Type B pancreatic cell (in vitro differentiated cells): Measurements from ENCODE around the gene WNT11. TPM values are rescaled to one million over a fixed set of nuclear protein-coding genes. Genes with fewer than 3 reads are reported as not detected.

ENCODE experiments used
- DNase-seq: peaks from one replicate; pipeline ENCODE4 v3.0.0; 2021; ENCODE audit warnings: mixed read lengths; ENCODE audit not compliant: unreplicated experiment; ENCODE audit errors: extremely low spot score
- H3K27ac Mint-ChIP-seq: 2 replicates; pipeline ENCODE4 v1.8.0; 2021; ENCODE audit warnings: mild to moderate bottlenecking, mixed read lengths
- H3K27me3 Mint-ChIP-seq: 2 replicates; pipeline ENCODE4 v1.8.0; 2021; ENCODE audit warnings: mixed read lengths
- H3K36me3 Mint-ChIP-seq: 2 replicates; pipeline ENCODE4 v1.8.0; 2021; ENCODE audit warnings: mixed read lengths
- H3K4me1 Mint-ChIP-seq: one replicate; pipeline ENCODE4 v1.8.0; 2021; ENCODE audit warnings: mixed read lengths; ENCODE audit not compliant: unreplicated experiment
- H3K4me3 Mint-ChIP-seq: 2 replicates; pipeline ENCODE4 v1.8.0; 2021; ENCODE audit warnings: mild to moderate bottlenecking, mixed read lengths
- H3K9me3 Mint-ChIP-seq: 2 replicates; pipeline ENCODE4 v1.8.0; 2021; ENCODE audit warnings: mixed read lengths
- total RNA-seq: library from RNA; stranded (reverse); gene quantifications from 2 replicates; pipeline ENCODE4 v1.2.1, GENCODE V29; 2021; ENCODE audit warnings: low replicate concordance
- TF ChIP-seq, protein P1 (sequence below): fragments of 200-600 bp; sonication (generic); conservative IDR thresholded peaks from 2 replicates; pipeline ENCODE4 v1.5.0; 2021; ENCODE audit warnings: antibody characterized with exemption, mild to moderate bottlenecking

Gene WNT11
- total RNA-seq, 1 donor from 2014 or later, result 18.2 TPM

- H3K4me3 Mint-ChIP-seq, result no peak overlapping the region
- TF ChIP-seq, protein P1, sequence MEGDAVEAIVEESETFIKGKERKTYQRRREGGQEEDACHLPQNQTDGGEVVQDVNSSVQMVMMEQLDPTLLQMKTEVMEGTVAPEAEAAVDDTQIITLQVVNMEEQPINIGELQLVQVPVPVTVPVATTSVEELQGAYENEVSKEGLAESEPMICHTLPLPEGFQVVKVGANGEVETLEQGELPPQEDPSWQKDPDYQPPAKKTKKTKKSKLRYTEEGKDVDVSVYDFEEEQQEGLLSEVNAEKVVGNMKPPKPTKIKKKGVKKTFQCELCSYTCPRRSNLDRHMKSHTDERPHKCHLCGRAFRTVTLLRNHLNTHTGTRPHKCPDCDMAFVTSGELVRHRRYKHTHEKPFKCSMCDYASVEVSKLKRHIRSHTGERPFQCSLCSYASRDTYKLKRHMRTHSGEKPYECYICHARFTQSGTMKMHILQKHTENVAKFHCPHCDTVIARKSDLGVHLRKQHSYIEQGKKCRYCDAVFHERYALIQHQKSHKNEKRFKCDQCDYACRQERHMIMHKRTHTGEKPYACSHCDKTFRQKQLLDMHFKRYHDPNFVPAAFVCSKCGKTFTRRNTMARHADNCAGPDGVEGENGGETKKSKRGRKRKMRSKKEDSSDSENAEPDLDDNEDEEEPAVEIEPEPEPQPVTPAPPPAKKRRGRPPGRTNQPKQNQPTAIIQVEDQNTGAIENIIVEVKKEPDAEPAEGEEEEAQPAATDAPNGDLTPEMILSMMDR, result no peak
- H3K36me3 Mint-ChIP-seq, result no peaks in the 10 kb centered on the region
- H3K4me1 Mint-ChIP-seq, result peaks cover 17% of the 10 kb centered on the region
- H3K27ac Mint-ChIP-seq, result peak overlapping the region; percentile 70
- peaks cover 2% of the 10 kb centered on the region for H3K27me3 Mint-ChIP-seq
- DNase-seq, result no peak
- no peaks in the 10 kb centered on the region for H3K9me3 Mint-ChIP-seq
Observed at GRCh38 chr11:76225122-76225611, 18.9 kb upstream of the WNT11 start.

- DNase-seq, result no peak
- Mint-ChIP-seq H3K36me3 (no peaks in the 10 kb centered on the region), H3K4me3 (no peak overlapping the region), H3K27me3 (peaks cover 5% of the 10 kb centered on the region), H3K27ac (peak overlapping the region; percentile 70), H3K4me1 (peaks cover 17% of the 10 kb centered on the region), H3K9me3 (no peaks in the 10 kb centered on the region)
- TF ChIP-seq, protein P1, result no peak
Observed at GRCh38 chr11:76224461-76225121, 18.3 kb upstream of the WNT11 start.

DNA sequence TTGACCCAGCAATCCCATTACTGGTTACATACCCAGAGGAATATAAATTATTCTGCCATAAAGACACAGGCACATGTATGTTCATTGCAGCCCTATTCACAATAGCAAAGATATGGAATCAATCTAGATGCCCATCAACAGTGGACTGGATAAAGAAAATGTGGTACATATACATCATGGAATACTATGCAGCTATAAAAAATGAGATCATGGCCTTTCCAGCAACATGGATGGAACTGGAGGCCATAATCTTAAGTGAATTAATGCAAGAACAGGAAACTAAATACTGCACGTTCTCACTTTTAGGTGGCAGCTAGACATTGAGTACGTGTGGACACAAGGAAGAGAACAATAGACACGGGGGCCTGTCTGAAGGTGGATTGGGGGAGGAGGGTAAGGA, 15.1 kb upstream of the WNT11 start:
- Mint-ChIP-seq H3K4me1 (peaks cover 17% of the 10 kb centered on the region), H3K27ac (no peak overlapping the region), H3K4me3 (no peak overlapping the region), H3K9me3 (no peaks in the 10 kb centered on the region), H3K27me3 (peaks cover 9% of the 10 kb centered on the region), H3K36me3 (no peaks in the 10 kb centered on the region)
- TF ChIP-seq, protein P1, result no peak
- no peak for DNase-seq

GRCh38 chr11:76219243-76219642, 12.9 kb upstream of the WNT11 start:
- H3K27ac Mint-ChIP-seq, result no peak overlapping the region
- no peaks in the 10 kb centered on the region for H3K9me3 Mint-ChIP-seq
- H3K27me3 Mint-ChIP-seq, result peaks cover 11% of the 10 kb centered on the region
- no peak overlapping the region for H3K4me3 Mint-ChIP-seq
- no peak for DNase-seq
- H3K4me1 Mint-ChIP-seq, result peaks cover 23% of the 10 kb centered on the region
- TF ChIP-seq, protein P1, result no peak
- no peaks in the 10 kb centered on the region for H3K36me3 Mint-ChIP-seq

GRCh38 chr11:76218449-76219178, 12.3 kb upstream of the WNT11 start:
- Mint-ChIP-seq H3K4me3 (no peak overlapping the region), H3K4me1 (peaks cover 23% of the 10 kb centered on the region), H3K36me3 (no peaks in the 10 kb centered on the region), H3K27ac (no peak overlapping the region), H3K9me3 (no peaks in the 10 kb centered on the region), H3K27me3 (peaks cover 12% of the 10 kb centered on the region)
- no peak for DNase-seq
- TF ChIP-seq, protein P1, result no peak
